ENCODE results near the gene CDH13.

DNA sequence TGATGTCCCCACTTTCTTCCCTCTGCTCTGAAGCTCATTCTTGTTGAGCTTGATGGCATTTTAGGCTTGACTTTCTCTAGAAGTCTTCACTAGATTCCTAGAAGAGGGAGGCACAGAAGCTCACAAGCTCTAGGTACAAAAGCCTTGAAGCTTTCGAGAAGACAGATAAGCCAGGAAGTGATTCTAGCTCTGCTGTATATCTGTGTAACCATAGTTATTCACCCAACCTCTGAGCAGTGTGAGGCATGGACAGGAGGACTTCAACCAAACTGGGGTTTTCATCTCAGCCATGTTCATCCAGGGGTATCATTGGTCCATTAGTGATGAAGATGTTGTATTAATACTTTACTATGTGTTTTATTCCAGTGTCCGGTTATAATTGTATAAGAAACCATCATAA lies 299.7 kb downstream of the CDH13 start:
- TF ChIP-seq, protein P1, sequence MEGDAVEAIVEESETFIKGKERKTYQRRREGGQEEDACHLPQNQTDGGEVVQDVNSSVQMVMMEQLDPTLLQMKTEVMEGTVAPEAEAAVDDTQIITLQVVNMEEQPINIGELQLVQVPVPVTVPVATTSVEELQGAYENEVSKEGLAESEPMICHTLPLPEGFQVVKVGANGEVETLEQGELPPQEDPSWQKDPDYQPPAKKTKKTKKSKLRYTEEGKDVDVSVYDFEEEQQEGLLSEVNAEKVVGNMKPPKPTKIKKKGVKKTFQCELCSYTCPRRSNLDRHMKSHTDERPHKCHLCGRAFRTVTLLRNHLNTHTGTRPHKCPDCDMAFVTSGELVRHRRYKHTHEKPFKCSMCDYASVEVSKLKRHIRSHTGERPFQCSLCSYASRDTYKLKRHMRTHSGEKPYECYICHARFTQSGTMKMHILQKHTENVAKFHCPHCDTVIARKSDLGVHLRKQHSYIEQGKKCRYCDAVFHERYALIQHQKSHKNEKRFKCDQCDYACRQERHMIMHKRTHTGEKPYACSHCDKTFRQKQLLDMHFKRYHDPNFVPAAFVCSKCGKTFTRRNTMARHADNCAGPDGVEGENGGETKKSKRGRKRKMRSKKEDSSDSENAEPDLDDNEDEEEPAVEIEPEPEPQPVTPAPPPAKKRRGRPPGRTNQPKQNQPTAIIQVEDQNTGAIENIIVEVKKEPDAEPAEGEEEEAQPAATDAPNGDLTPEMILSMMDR (conservative IDR thresholded peaks at IDR 0.05 in 1 of 2, IDR thresholded peaks at IDR 0.05 in 1 of 2; ENCODE audit: low read depth in 1 of 2, low read length in 2 of 2): no peak
- no peak for TF ChIP-seq EZH2 (IDR thresholded peaks at IDR 0.05; ENCODE audit: low read length, missing control alignments)

Data from fibroblast of lung (primary cell).